T1000 (cell line): Measurements from ENCODE around the gene CRACR2A.
A peak's percentile ranks its signal among the peaks of the same experiment; 100 is the strongest.

Experiments
- DNase-seq: peaks from one replicate; lab custom pipeline; 2025; ENCODE audit warnings: mixed read lengths; lab: John Stamatoyannopoulos, UW

Gene CRACR2A

GRCh38 chr12:3725388-3726115 lies 27.4 kb downstream of the CRACR2A start:
- no peak for DNase-seq

- DNase-seq, result no peak
These were observed 28.7 kb downstream of the CRACR2A start for GRCh38 chr12:3723916-3724805.

- no peak for DNase-seq
These were observed 30.5 kb downstream of the CRACR2A start for GRCh38 chr12:3722368-3722767.

GRCh38 chr12:3720772-3721171 lies 32.1 kb downstream of the CRACR2A start:
- DNase-seq, result no peak

- DNase-seq, result no peak
These were observed 34.8 kb downstream of the CRACR2A start for GRCh38 chr12:3718100-3718499.

GRCh38 chr12:3717283-3717898 lies 35.5 kb downstream of the CRACR2A start:
- DNase-seq, result no peak

- DNase-seq, result no peak
These were observed 36.9 kb downstream of the CRACR2A start for GRCh38 chr12:3715999-3716398.

GRCh38 chr12:3713947-3714346 lies 39.0 kb downstream of the CRACR2A start:
- DNase-seq, result no peak

- no peak for DNase-seq
These were observed 39.4 kb downstream of the CRACR2A start for GRCh38 chr12:3713483-3713882.

- no peak for DNase-seq
These were observed 40.5 kb downstream of the CRACR2A start for GRCh38 chr12:3712209-3712992.

- no peak for DNase-seq
These were observed 47.6 kb downstream of the CRACR2A start for GRCh38 chr12:3705354-3705675.

GRCh38 chr12:3704512-3705353 lies 48.2 kb downstream of the CRACR2A start:
- no peak for DNase-seq

GRCh38 chr12:3700861-3701260 lies 52.0 kb downstream of the CRACR2A start:
- no peak for DNase-seq

GRCh38 chr12:3698218-3698974 lies 54.5 kb downstream of the CRACR2A start:
- DNase-seq, result peak; percentile 26

- DNase-seq, result no peak
These were observed 55.5 kb downstream of the CRACR2A start for GRCh38 chr12:3697311-3697870.

- DNase-seq, result no peak
These were observed 58.2 kb downstream of the CRACR2A start for GRCh38 chr12:3694673-3695072.

- DNase-seq, result no peak
These were observed 60.1 kb downstream of the CRACR2A start for GRCh38 chr12:3692616-3693365.

GRCh38 chr12:3686463-3686862 lies 66.4 kb downstream of the CRACR2A start:
- no peak for DNase-seq

- no peak for DNase-seq
These were observed 67.1 kb downstream of the CRACR2A start for GRCh38 chr12:3685830-3686229.
